Endodermal cell (in vitro differentiated cells): ENCODE data around the gene RUNDC3A. TPM values are rescaled to one million over a fixed set of nuclear protein-coding genes. Genes with fewer than 3 reads are reported as not detected.

Experiments
- DNase-seq: peaks from one replicate; pipeline ENCODE4 v3.0.0-alpha.2; 2017
- H3K27ac ChIP-seq: 2 replicates; pipeline ENCODE4 v1.5.1; 2013; ENCODE audit warnings: mild to moderate bottlenecking, low read depth, low read length, moderate library complexity
- H3K27me3 ChIP-seq: 2 replicates; pipeline ENCODE4 v1.6.1; 2013; ENCODE audit warnings: mild to moderate bottlenecking, low read length, moderate library complexity; ENCODE audit not compliant: insufficient read depth, control insufficient read depth, poor library complexity, severe bottlenecking
- H3K36me3 ChIP-seq: 2 replicates; pipeline ENCODE4 v1.7.0; 2013; ENCODE audit warnings: mild to moderate bottlenecking, low read length, moderate library complexity; ENCODE audit not compliant: control insufficient read depth, insufficient read depth
- H3K4me1 ChIP-seq: one replicate; pipeline ENCODE4 v1.7.0; 2013; ENCODE audit warnings: low read length; ENCODE audit not compliant: control insufficient read depth, insufficient read depth
- H3K4me3 ChIP-seq: 2 replicates; pipeline ENCODE4 v1.5.1; 2013; ENCODE audit warnings: mild to moderate bottlenecking, low read length, moderate library complexity
- H3K9ac ChIP-seq: 2 replicates; pipeline ENCODE4 v1.6.1; 2013; ENCODE audit warnings: mild to moderate bottlenecking, low read length, moderate library complexity; ENCODE audit not compliant: poor library complexity, severe bottlenecking; ENCODE audit errors: extremely low read depth
- H3K9me3 ChIP-seq: 2 replicates; pipeline ENCODE4 v1.6.1; 2013; ENCODE audit warnings: mild to moderate bottlenecking, low read length, moderate library complexity; ENCODE audit not compliant: control insufficient read depth
- H3K27ac Mint-ChIP-seq: 2 replicates; pipeline ENCODE4 v1.8.0; 2020; ENCODE audit warnings: mixed read lengths
- H3K27me3 Mint-ChIP-seq: 2 replicates; pipeline ENCODE4 v1.8.0; 2021; ENCODE audit warnings: mild to moderate bottlenecking, mixed read lengths; ENCODE audit not compliant: insufficient read depth
- H3K36me3 Mint-ChIP-seq: 2 replicates; pipeline ENCODE4 v1.8.0; 2020; ENCODE audit warnings: low read depth, mixed read lengths
- H3K4me1 Mint-ChIP-seq: 2 replicates; pipeline ENCODE4 v1.8.0; 2020; ENCODE audit warnings: mixed read lengths
- H3K4me3 Mint-ChIP-seq: 2 replicates; pipeline ENCODE4 v1.8.0; 2020; ENCODE audit warnings: mild to moderate bottlenecking, moderate library complexity, mixed read lengths
- H3K9me3 Mint-ChIP-seq: 2 replicates; pipeline ENCODE4 v1.8.0; 2020; ENCODE audit warnings: mild to moderate bottlenecking, mixed read lengths
- CTCF ChIP-seq: fragments of 200-600 bp; sonication (generic); conservative IDR thresholded peaks from 2 replicates; pipeline ENCODE4 v1.5.0; 2021; ENCODE audit warnings: antibody characterized with exemption, mild to moderate bottlenecking
- whole genome bisulfite sequencing, 2 experiments: methylation state at CpG; one replicate each; pipeline versions ENCODE4 v1.1.5 to v1.1.7; 2013; ENCODE audit warnings: missing lambda C conversion rate in 2 of 2, mixed read lengths in 1 of 2; ENCODE audit not compliant: insufficient coverage in 1 of 2, insufficient read length in 1 of 2; 5-methylcytosine and 5-hydroxymethylcytosine counted together
- total RNA-seq, 2 donors: library from RNA; stranded (reverse); fragmentation: NEBNext Ultra II Directional in 1 of 2; extraction: Animal tissue kit (Norgen Biotek cat#: 25700) in 1 of 2; gene quantifications; 2 replicates in 1 of 2; 3 replicates in 1 of 2; pipeline ENCODE4 v1.2.1, GENCODE V29; 2021

Gene RUNDC3A
- total RNA-seq, 2 donors from 2014 or later, result 1.0 to 2.1 TPM

GRCh38 chr17:44262654-44263225, 45.7 kb upstream of the RUNDC3A start:
- no peak for TF ChIP-seq CTCF
- WGBS, 2 experiments, result 73 to 87% methylated on average over 4 to 11 of the region's 11 CpGs
- no peaks in the 10 kb centered on the region for H3K9me3 ChIP-seq
- H3K9me3 Mint-ChIP-seq, result no peaks in the 10 kb centered on the region
- H3K36me3 Mint-ChIP-seq, result no peaks in the 10 kb centered on the region
- no peak overlapping the region for H3K9ac ChIP-seq
- no peak overlapping the region for H3K27ac ChIP-seq
- no peak overlapping the region for H3K27ac Mint-ChIP-seq
- peaks cover under 1% of the 10 kb centered on the region for H3K4me1 Mint-ChIP-seq
- H3K4me3 ChIP-seq, result no peak overlapping the region
- no peaks in the 10 kb centered on the region for H3K36me3 ChIP-seq
- DNase-seq, result no peak
- H3K4me3 Mint-ChIP-seq, result no peak overlapping the region
- peaks cover 8% of the 10 kb centered on the region for H3K27me3 Mint-ChIP-seq
- no peaks in the 10 kb centered on the region for H3K27me3 ChIP-seq
- H3K4me1 ChIP-seq, result no peaks in the 10 kb centered on the region

- no peaks in the 10 kb centered on the region for H3K9me3 Mint-ChIP-seq
- no peaks in the 10 kb centered on the region for H3K9me3 ChIP-seq
- DNase-seq, result no peak
- H3K9ac ChIP-seq, result no peak overlapping the region
- WGBS, 2 experiments, result 86 to 93% methylated on average over 7 of the region's 7 CpGs
- no peaks in the 10 kb centered on the region for H3K4me1 ChIP-seq
- H3K36me3 Mint-ChIP-seq, result no peaks in the 10 kb centered on the region
- H3K4me3 Mint-ChIP-seq, result no peak overlapping the region
- H3K27me3 Mint-ChIP-seq, result peaks cover 8% of the 10 kb centered on the region
- no peak overlapping the region for H3K4me3 ChIP-seq
- H3K4me1 Mint-ChIP-seq, result no peaks in the 10 kb centered on the region
- TF ChIP-seq CTCF, result no peak
- no peak overlapping the region for H3K27ac ChIP-seq
- H3K27me3 ChIP-seq, result no peaks in the 10 kb centered on the region
- H3K27ac Mint-ChIP-seq, result no peak overlapping the region
- no peaks in the 10 kb centered on the region for H3K36me3 ChIP-seq
These were observed 45.0 kb upstream of the RUNDC3A start for GRCh38 chr17:44263345-44263902.

GRCh38 chr17:44266402-44267164, 41.8 kb upstream of the RUNDC3A start:
- Mint-ChIP-seq H3K27ac (no peak overlapping the region), H3K4me1 (no peaks in the 10 kb centered on the region), H3K9me3 (no peaks in the 10 kb centered on the region), H3K4me3 (no peak overlapping the region), H3K27me3 (peaks cover 8% of the 10 kb centered on the region), H3K36me3 (no peaks in the 10 kb centered on the region)
- Histone ChIP-seq H3K27ac (no peak overlapping the region), H3K27me3 (no peaks in the 10 kb centered on the region), H3K4me3 (no peak overlapping the region), H3K9ac (no peak overlapping the region), H3K4me1 (no peaks in the 10 kb centered on the region), H3K36me3 (no peaks in the 10 kb centered on the region), H3K9me3 (no peaks in the 10 kb centered on the region)
- DNase-seq, result no peak
- 91 to 93% methylated on average over 5 to 9 of the region's 9 CpGs for WGBS, 2 experiments
- TF ChIP-seq CTCF, result no peak
